ENCODE results near the gene FBRSL1. TPM values are rescaled to one million over a fixed set of nuclear protein-coding genes. Genes with fewer than 3 reads are reported as not detected.

Gene FBRSL1
- total RNA-seq, 2 donors from 2014 or later: 79.3 to 86.3 TPM

- H3K4me1 Mint-ChIP-seq: peaks cover 28% of the 10 kb centered on the region
Measured at GRCh38 chr12:132486576-132486975, 3.4 kb upstream of the FBRSL1 start.

DNA sequence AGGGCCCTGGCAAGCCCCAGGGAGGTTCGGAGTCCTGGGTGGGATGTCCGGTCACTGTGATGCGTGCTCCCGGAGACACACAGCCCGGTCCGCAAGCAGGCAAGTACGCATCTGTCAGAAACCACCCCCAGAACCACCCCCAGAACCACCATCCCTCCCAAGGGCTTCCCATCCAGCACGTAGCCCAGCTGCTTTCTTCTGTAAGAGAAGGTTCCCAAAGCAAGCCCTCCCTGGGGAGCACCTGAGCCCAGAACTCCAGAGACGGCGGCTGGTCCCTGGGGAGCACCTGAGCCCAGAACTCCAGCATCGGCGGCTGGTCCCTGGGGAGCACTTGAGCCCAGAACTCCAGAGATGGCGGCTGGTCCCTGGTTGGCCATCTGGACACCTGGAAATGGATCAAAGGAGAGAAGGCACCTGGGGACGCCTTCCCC lies 2.6 kb upstream of the FBRSL1 start:
- Mint-ChIP-seq H3K4me1 (peaks cover 32% of the 10 kb centered on the region), H3K27me3 (no peaks in the 10 kb centered on the region), H3K4me3 (peak overlapping the region; percentile 95), H3K27ac (peak overlapping the region; percentile 79), H3K36me3 (ENCODE audit: low read depth) (no peaks in the 10 kb centered on the region)
- no peaks in the 10 kb centered on the region for H3K9me3 ChIP-seq (ENCODE audit: control insufficient read depth, low read length, poor library complexity, severe bottlenecking)
- ATAC-seq (no peak), DNase-seq (no peak)

More at GRCh38 chr12:132486576-132486975, 3.4 kb upstream of the FBRSL1 start:
- no peak overlapping the region for H3K4me3 Mint-ChIP-seq
- no peaks in the 10 kb centered on the region for H3K9me3 ChIP-seq (ENCODE audit: control insufficient read depth, low read length, poor library complexity, severe bottlenecking)
- no peaks in the 10 kb centered on the region for H3K36me3 Mint-ChIP-seq (ENCODE audit: low read depth)
- H3K27ac Mint-ChIP-seq: no peak overlapping the region
- H3K27me3 Mint-ChIP-seq: no peaks in the 10 kb centered on the region
- DNase-seq (no peak), ATAC-seq (no peak)

GRCh38 chr12:132488127-132489077 lies 1.5 kb upstream of the FBRSL1 start:
- Mint-ChIP-seq H3K27ac (peak overlapping the region; percentile 79), H3K4me1 (peaks cover 40% of the 10 kb centered on the region), H3K4me3 (peak overlapping the region; percentile 95), H3K27me3 (no peaks in the 10 kb centered on the region), H3K36me3 (ENCODE audit: low read depth) (no peaks in the 10 kb centered on the region)
- DNase-seq (no peak), ATAC-seq (no peak)
- H3K9me3 ChIP-seq (ENCODE audit: control insufficient read depth, low read length, poor library complexity, severe bottlenecking): no peaks in the 10 kb centered on the region

GRCh38 chr12:132489078-132489601 lies 811 bp upstream of the FBRSL1 start:
- Mint-ChIP-seq H3K27ac (peak overlapping the region; percentile 79), H3K4me3 (peak overlapping the region; percentile 95), H3K4me1 (peaks cover 45% of the 10 kb centered on the region), H3K36me3 (ENCODE audit: low read depth) (no peaks in the 10 kb centered on the region), H3K27me3 (no peaks in the 10 kb centered on the region)
- DNase-seq (peak; percentile 39 to 66 (median 63)), ATAC-seq (peak; percentile 41)
- no peaks in the 10 kb centered on the region for H3K9me3 ChIP-seq (ENCODE audit: control insufficient read depth, low read length, poor library complexity, severe bottlenecking)

DNA sequence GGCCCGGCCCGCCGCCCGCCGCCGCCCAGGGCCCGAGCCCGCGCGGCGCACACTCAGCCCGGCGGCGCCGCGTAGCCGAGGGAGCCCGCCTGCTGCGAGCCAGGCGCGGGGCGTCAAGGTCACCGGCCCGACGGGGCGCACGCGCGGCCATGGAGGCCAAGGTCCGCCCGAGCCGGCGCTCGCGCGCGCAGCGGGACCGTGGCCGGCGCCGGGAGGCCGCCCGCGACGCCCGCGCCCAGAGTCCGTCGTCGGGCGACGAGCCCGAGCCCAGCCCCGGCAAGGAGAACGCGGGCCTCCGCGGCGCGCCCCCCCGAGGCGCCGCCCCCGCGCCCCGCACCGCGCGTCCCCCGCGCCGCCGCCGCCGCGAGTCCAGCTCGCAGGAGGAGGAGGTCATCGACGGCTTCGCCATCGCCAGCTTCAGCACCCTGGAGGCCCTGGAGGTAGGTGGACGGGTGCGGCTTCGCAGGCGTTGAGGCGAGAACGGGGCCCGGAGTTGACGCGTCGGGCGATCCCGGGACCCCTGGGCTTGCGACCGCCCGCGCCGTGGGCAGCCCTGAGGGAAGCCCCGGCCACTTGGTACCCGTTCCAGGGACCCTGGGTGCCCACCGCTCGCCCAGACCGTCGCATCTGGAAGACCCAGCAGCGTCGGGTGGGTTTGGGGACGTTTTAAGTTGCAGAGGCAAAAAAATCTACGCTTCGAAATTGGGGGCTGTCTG lies 629 bp downstream of the FBRSL1 start:
- no peaks in the 10 kb centered on the region for H3K27me3 Mint-ChIP-seq
- peak overlapping the region; percentile 94 for H3K27ac Mint-ChIP-seq
- H3K4me1 Mint-ChIP-seq: peaks cover 53% of the 10 kb centered on the region
- H3K36me3 Mint-ChIP-seq (ENCODE audit: low read depth): no peaks in the 10 kb centered on the region
- DNase-seq (no peak), ATAC-seq (no peak)
- H3K4me3 Mint-ChIP-seq: peak overlapping the region; percentile 95
- no peaks in the 10 kb centered on the region for H3K9me3 ChIP-seq (ENCODE audit: control insufficient read depth, low read length, poor library complexity, severe bottlenecking)

- Mint-ChIP-seq H3K36me3 (ENCODE audit: low read depth) (no peaks in the 10 kb centered on the region), H3K27ac (peak overlapping the region; percentile 94), H3K27me3 (no peaks in the 10 kb centered on the region), H3K4me1 (peaks cover 52% of the 10 kb centered on the region), H3K4me3 (peak overlapping the region; percentile 95)
- DNase-seq (no peak), ATAC-seq (no peak)
- no peaks in the 10 kb centered on the region for H3K9me3 ChIP-seq (ENCODE audit: control insufficient read depth, low read length, poor library complexity, severe bottlenecking)
Measured at GRCh38 chr12:132491138-132491663, 1.2 kb downstream of the FBRSL1 start.

- no peaks in the 10 kb centered on the region for H3K27me3 Mint-ChIP-seq
- H3K4me1 Mint-ChIP-seq: peaks cover 55% of the 10 kb centered on the region
- ATAC-seq (no peak), DNase-seq (no peak)
- H3K36me3 Mint-ChIP-seq (ENCODE audit: low read depth): no peaks in the 10 kb centered on the region
- H3K27ac Mint-ChIP-seq: peak overlapping the region; percentile 94
- H3K4me3 Mint-ChIP-seq: peak overlapping the region; percentile 95
- no peaks in the 10 kb centered on the region for H3K9me3 ChIP-seq (ENCODE audit: control insufficient read depth, low read length, poor library complexity, severe bottlenecking)
Measured at GRCh38 chr12:132491761-132492378, 1.9 kb downstream of the FBRSL1 start.

GRCh38 chr12:132492522-132492921 lies 2.6 kb downstream of the FBRSL1 start:
- Mint-ChIP-seq H3K36me3 (ENCODE audit: low read depth) (no peaks in the 10 kb centered on the region), H3K27ac (peak overlapping the region; percentile 94), H3K4me1 (peaks cover 54% of the 10 kb centered on the region), H3K4me3 (peak overlapping the region; percentile 95), H3K27me3 (no peaks in the 10 kb centered on the region)
- H3K9me3 ChIP-seq (ENCODE audit: control insufficient read depth, low read length, poor library complexity, severe bottlenecking): no peaks in the 10 kb centered on the region
- ATAC-seq: no peak
- DNase-seq: no peak

GRCh38 chr12:132492951-132493350 lies 3.0 kb downstream of the FBRSL1 start:
- Mint-ChIP-seq H3K4me1 (peaks cover 50% of the 10 kb centered on the region), H3K27ac (peak overlapping the region; percentile 94), H3K4me3 (peak overlapping the region; percentile 95), H3K36me3 (ENCODE audit: low read depth) (no peaks in the 10 kb centered on the region), H3K27me3 (no peaks in the 10 kb centered on the region)
- DNase-seq: no peak
- no peaks in the 10 kb centered on the region for H3K9me3 ChIP-seq (ENCODE audit: control insufficient read depth, low read length, poor library complexity, severe bottlenecking)
- ATAC-seq: no peak

- H3K27me3 Mint-ChIP-seq: no peaks in the 10 kb centered on the region
- peaks cover 45% of the 10 kb centered on the region for H3K4me1 Mint-ChIP-seq
- DNase-seq (no peak), ATAC-seq (no peak)
- no peaks in the 10 kb centered on the region for H3K36me3 Mint-ChIP-seq (ENCODE audit: low read depth)
- no peak overlapping the region for H3K27ac Mint-ChIP-seq
- no peaks in the 10 kb centered on the region for H3K9me3 ChIP-seq (ENCODE audit: control insufficient read depth, low read length, poor library complexity, severe bottlenecking)
- H3K4me3 Mint-ChIP-seq: peak overlapping the region; percentile 95
Measured at GRCh38 chr12:132493482-132494178, 3.7 kb downstream of the FBRSL1 start.

DNA sequence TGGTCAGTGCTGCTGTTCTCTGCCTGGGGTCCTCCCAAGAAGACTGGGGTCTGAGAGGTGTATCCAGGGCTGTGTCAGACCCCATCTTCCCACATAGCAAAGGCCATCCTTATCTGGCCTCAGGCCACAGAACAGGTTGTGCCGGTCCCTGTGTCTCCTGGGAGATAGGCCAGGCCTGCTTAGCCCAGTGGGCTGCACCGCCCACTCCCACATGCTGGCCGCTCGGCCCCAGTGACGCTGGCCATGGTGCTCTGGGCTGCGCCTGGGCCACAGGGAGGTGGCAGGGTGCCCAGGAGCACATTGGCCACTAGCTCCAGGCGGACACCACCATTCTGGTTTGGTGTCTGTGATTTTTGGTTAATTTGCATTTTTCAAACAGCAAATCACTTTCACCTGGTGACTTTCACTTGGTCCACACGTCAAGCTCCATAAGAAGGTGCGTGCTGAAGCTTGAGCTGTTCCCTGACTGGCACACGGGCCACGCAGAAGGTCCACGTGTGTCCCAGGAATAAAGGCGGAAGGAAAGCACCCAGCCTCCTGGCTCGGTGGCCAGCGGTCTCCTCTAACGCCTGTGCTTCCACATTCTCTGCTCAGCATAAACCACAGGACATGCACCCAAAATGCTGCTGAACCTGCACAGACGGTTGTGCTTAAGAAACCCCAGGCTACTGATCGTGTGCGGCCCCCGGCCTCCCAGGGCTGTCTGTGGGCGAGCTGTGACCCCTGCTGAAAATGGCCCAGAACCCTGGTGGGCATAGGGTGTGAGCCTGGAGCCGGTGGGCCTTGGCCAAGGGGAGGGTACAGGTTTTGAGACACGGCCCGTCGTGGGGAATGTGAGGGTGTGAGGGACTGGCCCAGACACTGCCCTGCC lies 4.6 kb downstream of the FBRSL1 start:
- H3K9me3 ChIP-seq (ENCODE audit: control insufficient read depth, low read length, poor library complexity, severe bottlenecking): no peaks in the 10 kb centered on the region
- peaks cover 45% of the 10 kb centered on the region for H3K4me1 Mint-ChIP-seq
- ATAC-seq: no peak
- H3K4me3 Mint-ChIP-seq: peak overlapping the region; percentile 64
- H3K27ac Mint-ChIP-seq: peak overlapping the region; percentile 29
- H3K27me3 Mint-ChIP-seq: no peaks in the 10 kb centered on the region
- no peak for DNase-seq
- H3K36me3 Mint-ChIP-seq (ENCODE audit: low read depth): no peaks in the 10 kb centered on the region
